SK-N-SH treated with all-trans-retinoic acid at 6 μM for 48 hours (cell line): Measurements from ENCODE around the gene PCDHA13.

Experiments used
- CREB5 ChIP-seq: fragments of 250-450 bp; sonication (Bioruptor Pico); IDR thresholded peaks from 2 replicates; pipeline ENCODE4 v1.5.1; 2020; ENCODE audit warnings: low read depth, mild to moderate bottlenecking, moderate library complexity
- CSDC2 ChIP-seq: fragments of 250-450 bp; sonication (Bioruptor Pico); IDR thresholded peaks from 2 replicates; pipeline ENCODE4 v1.5.0; 2020; ENCODE audit warnings: mild to moderate bottlenecking, moderate library complexity
- PPARA ChIP-seq: fragments of 250-450 bp; sonication (Bioruptor Pico); IDR thresholded peaks from 2 replicates; pipeline ENCODE4 v1.5.0; 2020; ENCODE audit warnings: mild to moderate bottlenecking, borderline replicate concordance
- SNAI2 ChIP-seq: fragments of 250-450 bp; sonication (Bioruptor Pico); IDR thresholded peaks from 2 replicates; pipeline ENCODE4 v1.5.0; 2020; ENCODE audit warnings: mild to moderate bottlenecking, moderate library complexity
- TOX ChIP-seq: fragments of 250-450 bp; sonication (Bioruptor Pico); IDR thresholded peaks from 2 replicates; pipeline ENCODE4 v1.8.0; 2021; ENCODE audit warnings: mild to moderate bottlenecking, moderate library complexity, borderline replicate concordance
- ZFP3 ChIP-seq: fragments of 250-450 bp; sonication (Bioruptor Pico); IDR thresholded peaks from 2 replicates; pipeline ENCODE4 v1.5.0; 2020; ENCODE audit warnings: mild to moderate bottlenecking, moderate library complexity

- TF ChIP-seq TOX (CRISPR knock-in tag), result no peak
- TF ChIP-seq SNAI2 (CRISPR knock-in tag), result no peak
- TF ChIP-seq ZFP3 (CRISPR knock-in tag), result no peak
- no peak for TF ChIP-seq CSDC2 (CRISPR knock-in tag)
- TF ChIP-seq CREB5 (CRISPR knock-in tag), result no peak
- TF ChIP-seq PPARA (CRISPR knock-in tag), result no peak
Observed at GRCh38 chr5:140862441-140863295, 19.3 kb upstream of the PCDHA13 start.
